GM10847 (cell line): ENCODE results near the gene UTP11.

Source experiments
- POLR2A ChIP-seq: IDR thresholded peaks from 2 replicates; pipeline ENCODE4 v1.6.1; 2011; ENCODE audit not compliant: insufficient read length; ENCODE audit errors: extremely low read depth

UTP11 gene

DNA sequence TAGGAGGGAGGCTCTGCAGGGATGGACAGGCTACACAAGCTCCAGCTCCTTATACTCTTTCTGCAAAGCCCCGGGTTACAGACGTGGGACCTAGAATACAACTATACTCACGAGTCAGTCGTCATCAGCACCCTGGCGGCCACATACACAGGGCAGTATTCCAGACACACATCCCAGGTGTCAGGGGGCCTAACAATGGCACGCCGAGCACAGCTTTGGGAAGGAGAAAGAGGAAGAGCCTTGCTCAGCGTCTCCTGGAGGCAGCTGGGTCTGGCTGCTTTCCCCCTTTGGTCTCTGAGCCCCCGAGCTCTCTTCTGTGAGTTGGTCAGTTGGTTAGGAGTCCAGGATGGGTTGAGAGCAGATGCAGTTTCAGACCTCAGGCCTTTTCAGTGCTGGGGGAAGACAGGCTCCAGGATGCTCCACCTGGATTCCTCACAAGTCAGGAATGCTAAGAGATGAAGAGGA is 38.6 kb downstream of the UTP11 start:
- TF ChIP-seq POLR2A, result no peak

DNA sequence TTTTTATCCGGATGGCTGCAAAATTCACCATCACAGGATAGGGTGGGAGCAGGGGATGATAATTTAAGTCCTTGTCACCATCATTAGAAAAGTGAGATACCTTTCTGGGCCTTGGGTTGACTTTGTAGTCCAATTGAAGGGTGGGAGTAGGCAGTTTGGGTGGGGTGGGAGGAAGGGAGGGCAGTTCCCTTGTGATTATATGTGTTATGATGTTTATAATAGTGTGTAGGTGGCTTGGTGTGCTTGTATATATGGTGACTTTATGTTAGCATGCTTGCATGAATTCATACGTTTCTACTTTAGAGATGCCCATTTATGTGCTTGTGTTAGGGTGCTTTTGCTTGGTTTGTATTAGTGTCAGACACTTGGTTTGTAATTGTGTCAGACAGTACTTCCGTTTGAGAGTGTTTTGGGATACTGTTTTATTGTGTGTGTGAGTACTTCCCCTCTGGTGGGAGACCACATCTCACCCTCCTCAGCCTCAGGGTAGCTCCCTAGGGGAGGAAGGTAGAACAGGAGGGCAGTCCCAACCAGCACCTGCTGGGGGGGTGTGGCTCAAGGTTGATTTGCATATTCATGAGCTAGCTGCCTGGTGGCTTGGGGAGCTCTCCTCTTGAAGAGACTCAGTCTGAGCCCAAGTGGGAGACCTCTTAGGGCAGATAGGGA is 40.3 kb downstream of the UTP11 start:
- no peak for TF ChIP-seq POLR2A

DNA sequence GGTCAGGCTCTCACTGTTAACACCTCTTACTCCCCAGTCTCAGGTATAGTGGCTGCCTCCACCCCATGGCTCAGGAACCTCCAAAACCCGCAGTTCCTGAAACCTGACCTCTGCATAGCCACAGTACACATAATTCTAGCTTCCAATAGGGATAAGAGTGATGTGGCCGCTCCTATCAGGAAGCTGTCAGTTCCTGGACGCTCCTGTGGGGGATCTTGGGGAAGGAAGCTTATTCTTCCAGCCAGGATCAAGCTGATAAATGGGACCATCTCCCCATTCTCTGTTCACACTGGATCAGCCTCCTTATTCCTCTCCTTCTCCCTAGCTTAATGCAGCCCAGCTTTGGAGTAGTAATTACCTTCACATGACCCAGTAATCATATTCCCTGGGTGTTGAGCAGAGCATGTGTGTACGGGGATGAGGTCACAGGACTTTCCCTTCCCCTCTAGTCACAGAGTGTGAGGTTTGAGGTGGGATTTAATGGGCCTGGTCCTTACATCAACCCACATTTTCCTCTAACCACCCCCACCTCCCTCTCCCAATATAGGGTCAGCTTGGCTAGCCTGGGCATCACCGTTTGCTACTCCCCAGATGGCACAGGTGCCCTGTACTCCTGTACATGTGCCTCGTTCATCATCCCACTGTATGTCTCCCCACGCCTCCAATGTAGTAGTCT is 41.0 kb downstream of the UTP11 start:
- TF ChIP-seq POLR2A, result no peak

DNA sequence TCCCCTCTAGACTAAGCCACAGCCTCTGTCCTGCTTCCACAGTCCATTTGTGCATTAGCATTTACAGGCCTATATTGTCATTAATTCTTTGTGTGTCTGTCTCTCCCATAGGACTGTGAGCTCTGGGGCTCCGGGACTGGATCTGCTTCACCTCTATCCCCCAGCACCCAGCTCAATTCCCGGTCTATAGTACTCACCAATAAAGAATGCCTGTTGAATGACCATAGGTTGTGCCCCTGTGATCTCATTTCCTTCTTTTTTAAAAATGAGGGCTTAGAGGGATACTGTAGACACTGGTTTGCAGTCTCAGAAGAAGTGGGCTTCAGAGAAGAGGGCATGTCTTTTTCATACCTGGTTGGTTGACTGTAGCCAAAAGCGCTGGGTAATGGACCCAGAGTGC is 42.9 kb downstream of the UTP11 start:
- TF ChIP-seq POLR2A, result no peak

DNA sequence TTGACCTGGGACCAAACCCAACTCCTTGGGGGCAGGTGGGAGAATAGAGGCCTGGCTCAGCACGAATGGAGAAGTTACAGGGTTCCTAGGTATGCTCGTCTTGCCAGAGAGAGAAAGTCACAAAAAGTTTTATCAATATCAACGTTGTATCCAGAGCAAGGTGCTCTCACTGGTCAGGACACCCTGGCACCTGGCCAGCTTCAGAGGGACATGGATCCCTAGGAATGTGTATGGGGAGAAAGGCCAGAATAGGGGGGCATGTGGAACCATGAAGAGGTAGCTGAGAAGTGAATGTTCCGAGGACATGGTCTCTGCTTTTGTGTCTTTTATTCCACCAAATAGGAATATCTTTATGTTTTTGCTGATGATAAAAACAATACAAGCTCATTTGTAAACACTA is 43.4 kb downstream of the UTP11 start:
- no peak for TF ChIP-seq POLR2A

DNA sequence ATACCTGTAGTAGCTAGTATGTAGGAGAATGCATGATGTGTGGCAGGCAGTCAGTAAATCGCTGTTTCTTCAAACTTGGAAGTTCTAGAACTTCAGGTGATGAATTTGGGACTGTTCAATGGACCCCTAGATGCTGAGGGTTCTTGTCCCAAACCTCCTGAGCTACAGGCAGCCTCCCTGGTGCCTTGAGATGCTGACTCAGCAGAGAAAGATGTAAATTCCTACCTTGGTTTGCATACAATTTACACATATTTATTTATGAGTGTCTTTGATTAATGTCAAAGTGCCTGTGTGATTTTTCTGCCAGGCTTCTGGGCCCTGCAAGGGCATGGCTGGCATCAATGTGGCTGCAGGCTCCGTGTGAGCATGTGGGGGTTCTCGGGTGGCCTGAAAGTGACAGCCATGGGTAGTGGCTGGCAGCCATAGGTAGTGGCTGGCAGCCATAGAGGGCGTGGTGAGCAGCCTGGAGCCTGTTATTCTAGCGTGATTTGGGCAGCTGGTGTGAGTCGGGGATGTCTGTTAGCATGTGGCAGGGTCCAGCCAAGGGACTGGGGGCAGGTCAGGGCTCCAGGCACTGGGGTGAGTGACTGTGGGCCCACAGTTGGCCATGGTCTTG is 47.2 kb downstream of the UTP11 start:
- TF ChIP-seq POLR2A, result no peak

DNA sequence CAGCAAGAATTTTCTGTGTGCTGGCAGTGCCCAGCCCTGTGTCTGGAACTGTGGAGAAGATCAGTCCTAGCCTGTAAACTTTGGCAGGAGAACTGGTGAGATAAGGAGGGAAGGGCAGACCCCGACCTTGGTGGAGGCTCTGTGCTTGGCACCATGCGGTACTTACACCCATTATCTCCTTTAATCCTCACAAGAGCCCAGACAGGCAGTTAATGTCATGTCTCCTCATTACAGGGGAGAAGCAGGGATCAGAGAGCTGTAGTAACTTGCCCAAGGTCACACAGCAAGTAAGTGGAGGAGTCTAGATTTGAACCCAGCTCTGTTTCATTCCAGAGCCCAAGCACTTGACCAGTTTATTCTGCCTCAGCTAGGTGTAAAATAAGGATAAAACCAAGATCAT is 48.0 kb downstream of the UTP11 start:
- no peak for TF ChIP-seq POLR2A

DNA sequence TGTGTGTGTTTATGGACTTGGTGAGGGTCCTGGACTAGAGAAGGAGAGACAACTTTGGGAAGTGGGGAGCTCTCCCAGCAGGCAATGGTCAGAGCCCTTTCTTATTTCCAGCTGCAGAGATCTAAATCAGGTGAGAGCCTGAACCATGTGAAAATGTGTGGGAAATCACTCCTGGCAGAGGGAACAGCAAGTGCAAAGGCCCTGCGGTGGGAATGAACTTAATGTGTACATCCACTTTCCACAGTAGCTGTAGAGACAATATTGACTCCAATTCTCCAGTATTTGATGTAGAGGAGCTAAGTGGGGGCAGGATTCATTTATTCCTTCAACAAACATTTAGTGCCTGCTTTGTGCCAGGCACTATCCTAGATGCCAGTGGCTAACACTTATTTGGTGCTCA is 48.8 kb downstream of the UTP11 start:
- TF ChIP-seq POLR2A, result no peak

DNA sequence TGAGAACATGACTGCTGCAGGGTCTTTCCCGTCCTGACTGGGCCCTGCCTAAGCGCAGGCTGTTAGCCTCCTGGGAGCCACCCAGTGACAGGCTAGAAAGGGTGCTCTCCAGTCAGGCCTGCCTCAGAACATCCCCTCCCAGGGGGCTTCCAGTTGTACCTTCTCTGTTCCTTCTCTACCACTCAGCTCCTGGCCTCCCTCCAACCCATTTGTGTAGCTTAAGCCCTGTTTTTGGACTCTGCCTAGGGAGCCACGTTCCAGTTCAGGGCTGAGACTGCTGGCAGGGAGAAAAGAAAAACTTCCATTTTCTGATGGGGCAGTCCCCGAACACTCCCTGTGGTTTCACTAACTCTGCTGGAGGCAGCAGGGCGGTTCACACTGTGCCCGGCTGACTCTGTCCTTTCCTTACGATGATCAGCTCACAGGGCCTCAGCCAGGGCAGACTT is 49.4 kb downstream of the UTP11 start:
- no peak for TF ChIP-seq POLR2A

DNA sequence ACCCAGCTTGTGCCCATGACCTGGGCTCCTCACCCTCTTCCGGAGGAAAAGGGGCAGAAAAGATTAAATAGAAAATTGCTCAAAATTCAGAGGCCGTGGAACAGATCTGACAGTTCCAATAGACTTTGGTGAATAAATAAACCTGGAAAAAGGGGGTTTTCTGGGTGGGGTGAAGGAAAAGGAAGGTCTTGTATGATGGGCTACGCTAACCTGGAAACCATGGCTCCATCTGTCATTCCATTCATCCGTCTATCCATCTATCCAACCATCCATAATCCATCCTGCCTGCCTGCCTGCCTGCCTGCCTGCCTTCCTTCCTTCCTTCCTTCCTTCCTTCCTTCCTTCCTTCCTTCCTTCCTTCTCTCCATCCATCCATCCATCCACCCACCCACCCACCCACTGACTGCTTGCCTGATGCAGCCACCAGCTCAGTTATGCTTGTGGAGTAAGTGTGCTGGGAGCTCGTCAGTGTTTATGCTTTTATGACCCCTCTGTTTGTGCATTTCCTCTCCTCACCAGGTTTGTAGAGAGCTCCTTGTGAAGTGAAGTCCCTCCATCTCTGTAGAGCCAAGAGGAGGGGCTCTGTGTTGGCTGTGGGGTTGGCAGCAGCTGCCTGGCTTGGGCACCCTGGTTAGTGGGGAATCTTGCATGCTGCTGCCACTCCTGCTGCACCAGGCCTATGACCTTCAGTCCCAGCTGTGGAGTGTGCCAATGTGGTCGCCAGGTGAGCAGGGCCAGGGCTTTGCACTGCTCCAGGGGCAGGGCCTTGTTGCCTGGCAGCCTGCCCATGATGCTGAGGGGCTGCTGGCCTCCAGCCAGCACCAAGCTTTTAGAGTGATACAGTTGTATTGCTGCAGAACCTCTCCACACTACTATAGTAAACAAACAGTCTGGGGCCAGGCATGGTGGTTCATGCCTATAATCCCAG is 50.1 kb downstream of the UTP11 start:
- TF ChIP-seq POLR2A, result no peak

DNA sequence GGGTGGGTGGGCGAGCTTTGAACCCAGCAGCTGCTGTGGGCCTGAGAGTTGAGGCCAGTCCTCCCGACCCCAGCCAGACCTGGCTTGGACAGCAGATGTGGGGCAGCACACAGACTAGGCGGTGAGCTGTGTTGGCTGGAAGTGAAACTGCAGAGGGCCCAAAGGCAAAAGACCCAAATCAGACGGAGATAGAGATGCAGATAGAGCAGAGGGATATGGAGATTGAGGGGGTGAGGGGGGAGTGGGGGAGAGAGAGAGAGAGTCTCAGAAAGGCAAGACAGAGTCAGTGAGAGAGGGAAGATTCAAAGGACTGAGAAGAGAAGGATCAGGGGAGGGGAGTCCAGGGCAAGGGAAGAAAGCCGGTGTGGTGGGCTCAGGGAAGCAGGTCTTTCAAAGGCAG is 51.1 kb downstream of the UTP11 start:
- TF ChIP-seq POLR2A, result no peak

DNA sequence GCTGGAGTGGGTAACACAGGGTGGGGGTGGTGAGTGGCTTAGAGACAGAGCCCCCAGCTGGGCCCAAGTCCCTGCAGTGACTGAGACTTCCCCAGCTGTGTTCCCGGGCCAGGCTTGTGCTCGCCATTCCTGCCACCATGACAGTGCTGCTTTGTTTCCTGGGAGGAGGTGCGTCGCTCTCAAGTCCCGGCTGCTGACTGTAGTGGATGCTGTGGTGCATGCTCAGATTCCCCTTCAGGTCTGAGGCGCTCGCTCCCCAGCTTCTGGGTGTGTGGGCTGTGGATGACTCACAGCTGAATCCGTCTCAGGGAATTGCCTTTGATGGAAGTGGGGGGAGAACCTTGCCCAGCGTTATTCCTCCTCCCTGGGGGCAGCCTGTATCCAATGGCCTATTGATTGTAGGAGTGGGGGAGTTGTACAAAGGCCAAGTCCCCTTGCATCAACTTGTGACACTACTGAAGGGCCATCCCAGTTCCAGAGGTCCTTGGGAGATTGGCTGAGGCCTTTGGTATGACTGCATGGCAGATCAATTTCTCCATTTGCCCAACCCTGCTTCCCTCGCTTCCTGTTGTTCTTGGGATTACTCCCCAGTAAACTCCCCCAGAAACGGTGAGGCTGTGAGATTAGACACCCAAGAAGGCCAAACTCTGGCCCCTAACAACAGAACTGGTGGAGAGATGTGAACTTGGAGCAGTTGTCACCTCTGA is 51.8 kb downstream of the UTP11 start:
- TF ChIP-seq POLR2A, result no peak

DNA sequence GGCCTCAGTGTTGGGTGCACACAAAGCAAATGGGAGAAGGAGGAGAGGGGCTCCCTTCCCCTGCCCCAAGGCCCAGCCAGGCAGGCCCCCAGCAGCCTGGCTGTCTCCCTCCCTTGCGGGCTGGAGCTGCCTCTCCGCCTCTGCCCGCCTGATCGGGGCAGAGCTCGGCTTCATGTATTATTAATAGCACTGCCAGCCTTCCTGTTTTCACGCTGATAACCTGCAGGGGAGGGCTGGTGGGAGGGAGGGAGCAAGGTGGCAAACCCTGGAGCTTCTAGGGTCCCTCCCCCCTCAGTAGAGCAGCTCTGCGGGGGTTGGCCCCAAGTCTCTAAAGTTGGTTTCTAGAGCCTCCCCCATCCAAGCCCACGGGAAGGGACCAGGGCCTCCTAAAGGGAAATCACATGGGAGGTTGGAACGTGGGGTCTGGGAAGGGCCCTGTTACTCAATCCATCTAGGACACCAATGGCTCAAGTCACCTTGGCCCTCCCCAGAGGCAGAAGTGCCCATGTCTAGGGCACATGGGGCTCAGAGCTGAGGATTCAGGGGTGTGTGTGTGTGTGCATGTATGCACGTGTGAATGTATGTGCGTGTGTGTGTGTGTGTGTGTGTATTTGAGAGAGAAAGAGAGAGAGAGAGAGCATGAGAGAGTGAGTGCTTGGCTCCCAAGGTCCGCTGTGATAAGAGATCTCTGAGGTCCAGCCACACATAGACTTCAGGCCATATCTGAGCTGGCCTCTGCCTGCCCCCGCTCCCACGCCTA is 55.9 kb downstream of the UTP11 start:
- no peak for TF ChIP-seq POLR2A

DNA sequence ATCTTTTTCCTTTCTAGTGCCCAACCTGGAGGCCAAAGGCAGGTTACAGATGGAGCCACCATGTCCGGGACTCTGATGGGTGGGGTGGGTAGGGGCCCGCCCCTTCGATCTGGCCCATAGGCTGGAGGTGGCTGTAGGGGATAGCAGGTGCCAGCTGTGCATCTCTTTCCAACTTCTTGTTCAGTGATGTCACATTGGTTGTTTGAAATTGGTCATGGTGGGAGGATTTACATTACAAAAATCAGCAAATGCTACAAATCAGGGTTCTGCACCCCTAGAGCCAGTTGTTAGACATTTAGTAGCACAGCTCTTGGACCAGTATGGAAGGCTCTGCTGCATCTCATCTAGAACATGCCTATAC is 56.4 kb downstream of the UTP11 start:
- TF ChIP-seq POLR2A, result no peak
